ENCODE results near the gene TPI1. TPM values are rescaled to one million over a fixed set of nuclear protein-coding genes. Genes with fewer than 3 reads are reported as not detected.

The TPI1 gene
- total and polyA plus RNA-seq, 10 donors: 218 to 471 (median 294) TPM

- Histone ChIP-seq H3K4me3 (no peak overlapping the region), H3K9me3 (no peaks in the 10 kb centered on the region), H3K4me1 (peaks cover 0 to 31% (median 15%) of the 10 kb centered on the region in 6 donors), H3K27ac (no peak overlapping the region), H3K27me3 (replicated peaks in 1 of 7) (peaks cover 0 to 51% (median 14%) of the 10 kb centered on the region in 7 donors), H3K36me3 (peaks cover 0 to 50% (median 3%) of the 10 kb centered on the region in 6 donors)
- WGBS, 5 donors: 83 to 87% (median 83%) methylated on average over 12 to 13 of the region's 13 CpGs
- DNase-seq: no peak
- intact Hi-C loops (cut with DNase I; ENCODE audit: low total_unique reads): loop anchor here (10.0 kb wide), 1 partner anchor 65 kb away; the partner anchor contains the start of gene MLF2
- TF ChIP-seq POLR2A (IDR thresholded peaks at IDR 0.05): no peak
- no peak for TF ChIP-seq POLR2AphosphoS5 (IDR thresholded peaks at IDR 0.05)
- no peak for TF ChIP-seq CTCF (IDR thresholded peaks at IDR 0.05 in 8 of 11, conservative IDR thresholded peaks at IDR 0.05 in 3 of 11)
These were observed 48.0 kb upstream of the TPI1 start for GRCh38 chr12:6819106-6820030.

GRCh38 chr12:6820166-6820565, 47.2 kb upstream of the TPI1 start:
- intact Hi-C loops (cut with DNase I; ENCODE audit: low total_unique reads): loop anchor here (10.0 kb wide), 1 partner anchor 65 kb away; the partner anchor contains the start of gene MLF2
- Histone ChIP-seq H3K4me1 (peaks cover 0 to 32% (median 17%) of the 10 kb centered on the region in 6 donors), H3K27ac (no peak overlapping the region), H3K36me3 (peaks cover 0 to 42% (median 3%) of the 10 kb centered on the region in 6 donors), H3K27me3 (replicated peaks in 1 of 7) (peaks cover 0 to 59% (median 15%) of the 10 kb centered on the region in 7 donors), H3K4me3 (no peak overlapping the region), H3K9me3 (no peaks in the 10 kb centered on the region)
- TF ChIP-seq POLR2AphosphoS5 (IDR thresholded peaks at IDR 0.05) (no peak), CTCF (IDR thresholded peaks at IDR 0.05 in 8 of 11, conservative IDR thresholded peaks at IDR 0.05 in 3 of 11) (no peak), POLR2A (IDR thresholded peaks at IDR 0.05) (no peak)
- WGBS, 5 donors: 77 to 94% (median 91%) methylated on average over 5 of the region's 5 CpGs
- DNase-seq: no peak

GRCh38 chr12:6821591-6822425, 45.5 kb upstream of the TPI1 start, which contains the start of gene GPR162:
Gene GPR162 (plus strand): TSS chr12:6821821. CDS start chr12:6823899, 2,078 bp downstream.
- 3 to 8% (median 4%) methylated on average over 18 to 28 of the region's 28 CpGs for WGBS, 5 donors
- DNase-seq: no peak
- Histone ChIP-seq H3K27ac (peak within 1 kb of the TSS in 5 of 8 donors; percentile 25 to 69 (median 55)), H3K4me1 (peaks cover 0 to 42% (median 26%) of the 10 kb centered on the region in 6 donors), H3K36me3 (peaks cover 0 to 27% (median 3%) of the 10 kb centered on the region in 6 donors), H3K9me3 (no peaks in the 10 kb centered on the region), H3K4me3 (peak within 1 kb of the TSS in 5 of 8 donors; percentile 4 to 63 (median 31)), H3K27me3 (replicated peaks in 1 of 7) (peaks cover 0 to 75% (median 32%) of the 10 kb centered on the region in 7 donors)
- TF ChIP-seq CTCF (IDR thresholded peaks at IDR 0.05 in 8 of 11, conservative IDR thresholded peaks at IDR 0.05 in 3 of 11) (no peak), POLR2A (IDR thresholded peaks at IDR 0.05) (no peak), POLR2AphosphoS5 (IDR thresholded peaks at IDR 0.05) (no peak)
- intact Hi-C loops (cut with DNase I; ENCODE audit: low total_unique reads): loop anchor here (10.0 kb wide), 1 partner anchor 67 kb away; the partner anchor contains the start of gene MLF2
